Measurements from ENCODE around the gene OSBPL7. TPM values are rescaled to one million over a fixed set of nuclear protein-coding genes. Genes with fewer than 3 reads are reported as not detected.

Gene OSBPL7
- total RNA-seq, 2 experiments from 2014 or later: 14.7 to 15.6 TPM

- POLR2A ChIA-PET: no interaction called here
- no peak for DNase-seq
- intact Hi-C loops (cut with micrococcal nuclease): loop anchor here (10.0 kb wide), 1 partner anchor 259 kb away; the partner anchor contains the start of genes CBX1 and SNX11
- Mint-ChIP-seq H3K36me3 (no peaks in the 10 kb centered on the region), H3K4me1 (ENCODE audit: low read depth) (peaks cover 33% of the 10 kb centered on the region), H3K27me3 (peaks cover 53% of the 10 kb centered on the region), H3K4me3 (no peak overlapping the region), H3K9me3 (no peaks in the 10 kb centered on the region), H3K27ac (no peak overlapping the region)
- CTCF ChIA-PET: interaction anchor here (0.8 to 18.4 kb wide), 5 partner anchors 8 to 43 kb away, joined by 3 to 672 read pairs (median 15); partner anchors contain the start of genes SP2 and SP6
These were observed 24.1 kb upstream of the OSBPL7 start for GRCh38 chr17:47845716-47846075.

DNA sequence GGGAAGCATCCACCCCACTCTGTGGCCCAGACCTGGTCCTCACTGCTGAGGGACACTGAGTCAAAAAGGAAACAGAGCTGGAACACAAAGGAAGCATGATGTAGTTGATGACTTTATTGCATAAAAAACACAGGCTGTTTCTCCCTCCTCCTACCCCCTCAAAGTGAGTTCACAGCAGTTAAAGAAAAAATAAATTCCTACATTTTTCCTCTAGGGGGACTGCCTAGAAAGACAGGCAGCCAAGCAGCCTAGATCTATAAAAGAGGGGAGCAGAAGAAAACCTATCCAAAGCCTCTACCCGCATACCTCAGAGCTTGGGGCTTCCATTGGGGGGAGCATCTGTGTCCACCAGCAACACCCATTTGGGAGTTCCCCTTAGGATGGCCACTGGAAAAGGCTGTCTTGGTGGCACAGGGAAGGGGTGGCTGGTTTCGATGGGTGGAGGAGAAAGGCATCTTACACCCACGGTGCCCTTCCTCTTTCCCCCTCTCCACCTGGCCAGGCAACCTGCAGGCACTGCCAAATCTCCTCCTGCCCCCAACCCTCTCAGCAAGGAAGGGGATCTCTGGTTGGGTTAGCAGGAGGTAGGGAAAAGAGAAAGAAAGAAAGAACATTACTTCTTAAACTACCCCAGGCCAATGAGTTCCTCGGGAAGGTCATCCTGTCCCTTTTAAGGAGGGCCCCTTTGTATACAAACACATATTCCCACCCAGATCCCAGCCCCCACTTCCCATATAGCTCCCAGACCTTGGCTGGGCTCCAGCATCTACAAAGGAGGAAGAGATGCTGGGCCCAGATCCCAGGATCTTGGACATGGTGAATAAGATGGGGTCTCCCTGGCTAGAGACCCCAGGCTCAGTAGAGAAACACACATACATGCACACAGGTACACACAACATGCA lies 23.5 kb upstream of the OSBPL7 start:
- Mint-ChIP-seq H3K27me3 (peaks cover 47% of the 10 kb centered on the region), H3K4me1 (ENCODE audit: low read depth) (peaks cover 34% of the 10 kb centered on the region), H3K36me3 (no peaks in the 10 kb centered on the region), H3K4me3 (no peak overlapping the region), H3K9me3 (no peaks in the 10 kb centered on the region), H3K27ac (no peak overlapping the region)
- CTCF ChIA-PET: interaction anchor here (0.6 to 18.4 kb wide), 5 partner anchors 9 to 43 kb away, joined by 3 to 672 read pairs (median 15); partner anchors contain the start of genes SP2 and SP6
- DNase-seq: no peak
- POLR2A ChIA-PET: interaction anchor here (1.1 kb wide), 1 partner anchor 49 kb away, joined by 3 read pairs; no protein-coding TSS in a partner anchor
- intact Hi-C loops (cut with micrococcal nuclease): loop anchor here (5.0 to 10.0 kb wide), 2 partner anchors 177 to 260 kb away; partner anchors contain the start of genes CBX1 and SNX11

- Mint-ChIP-seq H3K4me1 (ENCODE audit: low read depth) (peaks cover 37% of the 10 kb centered on the region), H3K27me3 (peaks cover 39% of the 10 kb centered on the region), H3K4me3 (no peak overlapping the region), H3K27ac (no peak overlapping the region), H3K9me3 (no peaks in the 10 kb centered on the region), H3K36me3 (no peaks in the 10 kb centered on the region)
- POLR2A ChIA-PET: interaction anchor here (1.1 kb wide), 1 partner anchor 50 kb away, joined by 3 read pairs; no protein-coding TSS in a partner anchor
- DNase-seq: no peak
- CTCF ChIA-PET: interaction anchor here (2.5 to 18.4 kb wide), 3 partner anchors 9 to 44 kb away, joined by 14 to 672 read pairs (median 99); partner anchors contain the start of genes SP2 and SP6
- intact Hi-C loops (cut with micrococcal nuclease): loop anchor here (5.0 to 10.0 kb wide), 2 partner anchors 178 to 261 kb away; partner anchors contain the start of genes CBX1 and SNX11
These were observed 22.6 kb upstream of the OSBPL7 start for GRCh38 chr17:47844227-47844626.

GRCh38 chr17:47843391-47843730 lies 21.8 kb upstream of the OSBPL7 start:
- Mint-ChIP-seq H3K27ac (no peak overlapping the region), H3K4me3 (no peak overlapping the region), H3K36me3 (no peaks in the 10 kb centered on the region), H3K27me3 (peaks cover 30% of the 10 kb centered on the region), H3K4me1 (ENCODE audit: low read depth) (peaks cover 37% of the 10 kb centered on the region), H3K9me3 (no peaks in the 10 kb centered on the region)
- POLR2A ChIA-PET: interaction anchor here (1.4 kb wide), 1 partner anchor 52 kb away, joined by 10 read pairs; the partner anchor contains the start of gene SP2
- no peak for DNase-seq
- CTCF ChIA-PET: interaction anchor here (0.6 to 18.4 kb wide), 15 partner anchors 10 to 175 kb away, joined by 3 to 672 read pairs (median 6); partner anchors contain the start of genes CDK5RAP3, LRRC46, MRPL10 and OSBPL7
- intact Hi-C loops (cut with micrococcal nuclease): loop anchor here (2.0 to 10.0 kb wide), 4 partner anchors 97 to 261 kb away; partner anchors contain the start of genes CBX1, CDK5RAP3, PNPO and SNX11

DNA sequence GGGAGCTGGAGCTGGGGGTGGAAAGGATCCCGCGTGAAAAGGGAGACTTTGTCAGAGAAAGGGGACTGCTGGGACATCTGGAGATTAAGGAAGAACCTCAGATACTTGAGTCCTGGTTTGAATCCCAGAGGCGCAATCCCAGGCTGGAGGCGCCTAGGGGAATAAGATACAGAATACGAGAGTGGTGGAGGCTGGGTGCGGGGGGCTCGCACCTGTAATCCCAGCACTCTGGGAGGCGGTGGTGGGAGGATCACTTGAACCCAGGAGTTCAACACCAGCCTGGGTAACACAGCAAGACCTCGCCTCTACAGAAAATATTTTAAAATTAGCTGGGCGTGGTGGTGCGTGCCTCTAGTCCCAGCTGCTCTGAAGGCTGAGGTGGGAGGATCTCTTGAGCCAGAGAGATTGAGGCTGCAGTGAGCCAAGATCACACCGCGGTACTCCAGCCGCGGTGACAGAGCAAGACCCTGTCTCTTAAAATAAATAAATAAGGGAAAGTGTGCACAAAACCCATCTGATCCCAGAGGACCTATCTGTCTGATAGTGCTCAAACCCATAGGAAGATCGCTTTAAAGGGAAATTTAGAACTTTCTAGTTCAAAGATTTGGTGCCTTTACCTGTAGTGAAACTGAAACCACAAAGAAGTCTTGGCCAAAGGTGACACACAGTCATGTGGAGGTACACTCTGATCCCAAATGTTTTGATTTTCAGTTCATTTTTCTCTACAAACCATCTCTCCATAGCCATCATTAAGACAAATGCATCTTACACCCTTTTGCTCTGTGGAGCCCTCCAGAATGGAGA lies 20.1 kb upstream of the OSBPL7 start:
- peak overlapping the region; percentile 91 for H3K4me3 Mint-ChIP-seq
- H3K27ac Mint-ChIP-seq: peak overlapping the region; percentile 70
- intact Hi-C loops (cut with micrococcal nuclease): loop anchor here (1.0 to 10.0 kb wide), 6 partner anchors 49 to 263 kb away; partner anchors contain the start of genes CBX1, CDK5RAP3, PNPO and SNX11
- peaks cover 30% of the 10 kb centered on the region for H3K4me1 Mint-ChIP-seq (ENCODE audit: low read depth)
- ChIA-PET CTCF (interaction anchor here (0.6 to 18.4 kb wide), 25 partner anchors 7 to 170 kb away, joined by 3 to 672 read pairs (median 5); partner anchors contain the start of genes CDK5RAP3, LRRC46, MRPL10 and PNPO), POLR2A (interaction anchor here (1.2 to 2.3 kb wide), 4 partner anchors 10 to 100 kb away, joined by 3 to 15 read pairs (median 8); partner anchors contain the start of genes LRRC46, MRPL10, PNPO and SP2)
- DNase-seq: no peak
- H3K9me3 Mint-ChIP-seq: no peaks in the 10 kb centered on the region
- H3K27me3 Mint-ChIP-seq: peaks cover 22% of the 10 kb centered on the region
- H3K36me3 Mint-ChIP-seq: peaks cover 1% of the 10 kb centered on the region

DNA sequence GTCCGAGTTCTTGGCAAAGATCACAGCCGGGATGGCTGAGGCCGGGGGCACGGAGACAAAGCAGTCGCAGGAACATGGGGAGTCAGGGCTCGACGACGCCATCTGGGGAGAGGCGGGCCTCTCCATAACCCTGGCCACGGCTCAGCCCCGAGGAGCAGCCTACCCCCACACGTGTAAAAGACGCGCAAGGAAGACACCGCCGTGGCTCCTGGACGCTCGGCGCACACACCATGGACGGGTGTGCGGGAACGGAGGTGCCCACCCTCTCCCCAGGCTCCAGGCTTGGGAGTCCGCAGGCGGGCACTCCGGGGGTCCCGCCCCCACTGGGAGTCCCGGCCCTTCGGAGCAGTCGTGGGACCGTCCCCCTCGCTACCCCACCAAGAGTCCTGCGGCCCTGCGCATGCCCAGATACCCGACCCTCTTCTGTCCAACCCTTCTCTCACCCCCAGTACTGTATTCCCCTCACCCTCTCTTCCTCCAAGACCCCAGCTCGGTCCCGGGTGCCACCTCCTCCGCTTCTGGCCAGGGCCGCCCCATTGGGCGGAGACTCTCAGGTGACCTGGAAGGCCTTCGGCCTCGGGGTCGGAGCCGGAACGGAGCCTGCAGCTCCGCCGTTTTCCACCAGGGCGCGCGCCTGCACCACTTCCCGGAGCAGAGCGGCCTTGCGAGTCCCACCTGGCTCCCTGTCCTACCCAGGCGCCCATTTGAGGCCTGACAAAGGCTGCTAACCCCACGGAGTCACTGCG lies 19.3 kb upstream of the OSBPL7 start, which contains the start of gene SCRN2:
Gene SCRN2, minus strand, starts transcription at position 532 of the 746 bp plus-strand sequence. Its CDS starts 430 bp downstream, at position 102.
- DNase-seq: peak; percentile 95
- CTCF ChIA-PET: interaction anchor here (0.5 to 18.4 kb wide), 22 partner anchors 10 to 171 kb away, joined by 3 to 672 read pairs (median 4); partner anchors contain the start of genes CDK5RAP3, LRRC46, MRPL10 and PNPO
- H3K27me3 Mint-ChIP-seq: peaks cover 15% of the 10 kb centered on the region
- H3K4me1 Mint-ChIP-seq (ENCODE audit: low read depth): peaks cover 30% of the 10 kb centered on the region
- no peaks in the 10 kb centered on the region for H3K9me3 Mint-ChIP-seq
- H3K4me3 Mint-ChIP-seq: peak within 1 kb of the TSS; percentile 91
- H3K27ac Mint-ChIP-seq: peak within 1 kb of the TSS; percentile 70
- POLR2A ChIA-PET: interaction anchor here (0.7 to 2.3 kb wide), 5 partner anchors 9 to 100 kb away, joined by 3 to 15 read pairs (median 6); partner anchors contain the start of genes LRRC46, MRPL10, PNPO and SP2
- intact Hi-C loops (cut with micrococcal nuclease): loop anchor here (1.0 to 10.0 kb wide), 4 partner anchors 49 to 264 kb away; partner anchors contain the start of genes CBX1, SNX11 and SP2
- H3K36me3 Mint-ChIP-seq: peaks cover 1% of the 10 kb centered on the region

DNA sequence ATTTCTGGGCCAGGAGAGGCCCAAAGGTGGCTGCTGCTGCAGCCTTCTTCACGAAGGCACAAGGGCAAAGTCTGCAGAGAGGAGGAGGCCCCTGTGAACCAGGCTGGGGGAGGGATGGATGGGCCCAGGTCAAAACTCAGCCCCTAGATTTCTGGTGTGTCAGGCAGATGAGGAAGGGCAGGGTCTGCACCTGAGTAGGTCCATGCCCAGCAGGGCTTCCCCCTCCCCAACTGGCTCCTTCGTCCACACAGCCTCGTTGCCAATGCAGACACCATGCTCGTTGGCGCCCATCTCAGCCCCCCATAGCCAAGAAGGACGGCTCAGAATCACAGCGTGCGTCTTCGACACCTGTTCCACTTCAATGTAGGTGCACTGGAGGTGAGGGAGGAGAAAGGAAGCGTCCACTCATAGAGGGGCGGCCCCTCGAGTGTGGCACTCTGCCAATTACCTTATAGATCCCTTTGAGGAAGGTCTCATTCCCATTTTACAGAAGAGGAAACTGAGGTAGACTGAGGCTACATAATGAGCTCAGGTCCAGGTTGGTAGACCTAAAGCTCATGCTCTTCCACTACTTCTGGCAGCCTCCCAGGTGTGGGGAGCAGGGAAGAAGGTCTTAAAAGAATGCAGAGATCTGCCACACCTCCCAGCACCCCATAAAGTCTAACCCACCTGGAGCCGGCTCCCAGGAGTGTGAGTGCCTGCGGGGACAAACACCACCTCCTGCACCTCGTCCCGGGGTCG lies 18.6 kb upstream of the OSBPL7 start:
- Mint-ChIP-seq H3K36me3 (peaks cover 1% of the 10 kb centered on the region), H3K4me1 (ENCODE audit: low read depth) (peaks cover 31% of the 10 kb centered on the region), H3K27ac (no peak overlapping the region), H3K9me3 (no peaks in the 10 kb centered on the region), H3K27me3 (peaks cover 10% of the 10 kb centered on the region), H3K4me3 (peak overlapping the region; percentile 91)
- ChIA-PET CTCF (interaction anchor here (1.0 to 18.4 kb wide), 10 partner anchors 9 to 131 kb away, joined by 3 to 672 read pairs (median 12); partner anchors contain the start of genes CDK5RAP3, LRRC46, MRPL10 and SP2), POLR2A (interaction anchor here (0.7 to 2.3 kb wide), 4 partner anchors 8 to 101 kb away, joined by 3 to 15 read pairs (median 8); partner anchors contain the start of genes LRRC46, MRPL10, PNPO and SP2)
- DNase-seq: no peak
- intact Hi-C loops (cut with micrococcal nuclease): loop anchor here (5.0 to 10.0 kb wide), 2 partner anchors 182 to 265 kb away; partner anchors contain the start of genes CBX1 and SNX11

DNA sequence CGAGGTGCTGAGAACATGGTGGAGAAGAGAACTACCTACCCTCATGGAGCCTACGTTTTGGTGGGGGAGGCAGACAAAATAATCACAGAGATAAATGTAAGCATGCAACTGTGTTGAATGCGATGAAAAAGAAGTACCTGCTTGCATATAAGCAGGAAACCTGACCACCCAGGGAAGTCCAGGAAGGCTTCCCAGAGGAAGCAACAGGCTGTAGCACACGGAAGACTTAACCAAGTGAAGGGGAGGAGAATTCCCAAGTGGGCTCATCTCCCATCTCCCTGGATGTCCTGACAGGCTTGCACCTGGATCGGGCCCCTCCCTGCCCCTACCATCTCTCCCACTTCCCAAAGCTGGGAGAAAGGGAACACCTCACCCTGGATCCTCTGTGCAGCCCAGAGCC lies 17.5 kb upstream of the OSBPL7 start:
- Mint-ChIP-seq H3K4me1 (ENCODE audit: low read depth) (peaks cover 42% of the 10 kb centered on the region), H3K27me3 (peaks cover 2% of the 10 kb centered on the region), H3K27ac (no peak overlapping the region), H3K4me3 (no peak overlapping the region), H3K9me3 (no peaks in the 10 kb centered on the region), H3K36me3 (peaks cover 1% of the 10 kb centered on the region)
- ChIA-PET POLR2A (no interaction called here), CTCF (interaction anchor here (4.8 to 18.4 kb wide), 2 partner anchors 49 to 108 kb away, joined by 22 to 672 read pairs; partner anchors contain the start of gene SP2)
- intact Hi-C loops (cut with micrococcal nuclease): no loop called here
- DNase-seq: no peak

DNA sequence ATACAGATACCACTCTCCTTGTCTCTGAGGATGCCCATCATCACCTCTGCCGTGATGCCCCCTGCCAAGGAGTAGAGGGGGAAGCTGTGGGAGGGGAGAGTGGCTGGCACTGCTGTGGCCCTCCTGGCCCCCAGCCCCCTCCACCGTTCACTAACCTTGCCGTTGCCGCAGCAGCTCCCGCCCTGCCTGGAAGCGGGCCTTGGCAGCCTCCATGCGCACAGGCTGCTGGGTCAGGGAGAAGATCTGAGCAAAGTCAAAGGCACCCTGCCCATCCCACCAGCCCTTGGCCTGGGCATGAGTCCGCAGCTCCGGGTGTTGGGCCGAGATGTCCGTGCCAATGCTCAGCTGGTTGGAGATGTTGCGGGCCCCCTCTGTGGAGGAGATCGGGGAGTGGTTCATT lies 17.0 kb upstream of the OSBPL7 start:
- Mint-ChIP-seq H3K36me3 (peaks cover 1% of the 10 kb centered on the region), H3K27me3 (peaks cover 2% of the 10 kb centered on the region), H3K4me3 (no peak overlapping the region), H3K27ac (no peak overlapping the region), H3K4me1 (ENCODE audit: low read depth) (peaks cover 46% of the 10 kb centered on the region), H3K9me3 (no peaks in the 10 kb centered on the region)
- intact Hi-C loops (cut with micrococcal nuclease): no loop called here
- DNase-seq: no peak
- CTCF ChIA-PET: interaction anchor here (18.4 kb wide), 1 partner anchor 50 kb away, joined by 672 read pairs; the partner anchor contains the start of gene SP2
- POLR2A ChIA-PET: no interaction called here

Data from activated CD4-positive, alpha-beta memory T cell treated with anti-CD3 and anti-CD28 coated beads for 36 hours (primary cell).